Hematopoietic multipotent progenitor cell (in vitro differentiated cells): ENCODE measurements around the gene IZUMO1. TPM values are rescaled to one million over a fixed set of nuclear protein-coding genes. Genes with fewer than 3 reads are reported as not detected.
"Not testable (repeated sequence)": the region's sequence is repeated elsewhere in the genome, so short reads cannot be mapped to it uniquely, and the experiment has no call there.

ENCODE experiments used
- DNase-seq, 3 donors: peaks; one replicate each; pipeline ENCODE4 v3.0.0-alpha.2; 2011 to 2015; ENCODE audit warnings: low read depth in 2 of 3, low spot score in 2 of 3
- small RNA-seq: library from RNA; depleted of rRNA; stranded (forward); fragments of <200 nt; gene quantifications from one replicate; pipeline ENCODE3, GENCODE V24; 2012
- total RNA-seq: library from RNA; depleted of rRNA; stranded (reverse); fragments of >200 nt; gene quantifications from one replicate; pipeline ENCODE4 v1.2.3, GENCODE V29; 2012

IZUMO1 gene
- total RNA-seq, 1 donor: under 0.01 TPM

DNA sequence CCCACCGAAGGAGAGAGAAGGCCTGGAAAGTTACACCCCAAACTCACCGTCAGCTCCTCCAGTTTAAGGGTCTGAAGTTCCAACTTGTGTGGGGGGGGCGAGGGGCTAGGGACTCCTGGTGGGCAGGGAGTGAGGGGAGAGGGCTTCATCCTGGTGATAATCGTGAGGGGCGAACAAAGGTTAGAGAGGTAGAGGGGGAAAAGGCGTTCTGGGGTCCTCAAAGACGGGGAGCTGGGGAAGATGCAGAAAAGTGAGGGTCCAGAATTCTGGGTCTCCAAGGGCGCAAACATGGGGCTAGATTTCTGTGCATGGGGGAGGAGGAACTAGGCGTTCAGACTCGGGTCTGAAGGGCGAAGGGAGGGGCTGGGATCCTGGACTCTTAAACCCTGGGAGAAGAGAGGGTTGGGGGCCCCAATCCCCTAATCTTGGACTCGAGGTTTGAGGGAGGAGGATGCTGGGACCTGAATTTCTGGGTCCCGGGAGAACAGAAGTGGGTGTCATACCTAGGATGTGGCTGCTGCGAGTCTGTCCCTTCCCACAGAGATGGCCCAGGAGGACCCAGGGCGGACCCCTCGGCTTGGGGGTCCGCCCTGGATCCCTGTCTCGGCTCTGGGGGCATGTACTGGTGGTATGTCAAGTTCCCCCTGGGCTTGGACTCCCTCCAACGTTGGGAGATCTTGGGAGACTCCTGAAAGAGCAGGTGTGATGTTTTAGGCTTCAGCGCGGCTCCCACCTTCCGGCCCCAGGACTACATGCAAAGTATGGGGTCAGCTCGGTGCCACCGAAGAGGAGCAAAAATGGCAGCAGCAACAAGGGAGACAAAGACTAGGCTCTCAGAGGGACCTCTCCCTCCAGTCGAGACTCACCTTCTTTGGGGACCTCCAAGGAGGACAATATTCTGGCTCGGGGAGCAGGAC is 31.7 kb downstream of the IZUMO1 start:
- no peak for DNase-seq

- peak; percentile 87 to 100 (median 99) for DNase-seq
Measured at GRCh38 chr19:48713864-48714755, 32.6 kb downstream of the IZUMO1 start.

DNA sequence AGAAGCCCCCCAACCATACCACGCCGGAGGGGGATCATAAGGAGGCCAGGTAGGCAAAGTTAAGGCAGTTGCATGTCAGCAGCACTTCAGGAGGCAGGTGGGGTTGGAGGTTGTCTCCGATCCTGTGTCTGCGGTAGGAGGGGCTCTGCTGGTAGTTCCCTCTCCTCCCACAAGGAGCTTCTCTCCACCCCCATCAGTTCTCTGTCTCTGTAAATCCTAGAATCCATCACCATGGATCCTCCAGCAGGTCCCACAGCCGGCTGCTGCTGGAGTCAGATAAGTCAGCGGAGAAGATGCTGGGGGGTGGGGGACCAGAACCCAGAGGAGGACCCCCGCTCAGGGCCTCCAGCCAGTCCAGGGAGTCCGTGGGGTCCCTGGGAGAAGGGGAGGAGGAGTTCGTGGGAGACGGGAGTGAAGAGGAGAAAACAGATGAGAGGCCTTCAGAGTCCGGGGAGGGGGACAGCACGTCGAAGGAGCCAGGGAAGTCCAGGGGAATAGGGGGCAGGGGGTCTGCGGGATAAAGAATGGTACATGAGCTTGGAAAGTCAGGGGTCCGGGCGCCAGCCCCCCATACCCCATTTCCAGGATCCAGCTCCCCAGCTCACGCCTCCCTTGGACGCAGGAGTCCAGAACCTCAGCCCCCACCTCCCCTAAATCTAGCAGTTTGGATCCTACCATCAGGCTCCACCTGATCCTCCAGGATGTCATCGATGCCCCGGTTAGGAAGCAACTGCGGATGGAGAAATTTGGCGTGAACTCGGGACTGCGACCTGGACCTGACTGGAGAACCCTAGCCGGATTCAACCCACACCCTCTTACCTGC is 33.5 kb downstream of the IZUMO1 start:
- peak in 1 of 3 donors; percentile 47 for DNase-seq

DNA sequence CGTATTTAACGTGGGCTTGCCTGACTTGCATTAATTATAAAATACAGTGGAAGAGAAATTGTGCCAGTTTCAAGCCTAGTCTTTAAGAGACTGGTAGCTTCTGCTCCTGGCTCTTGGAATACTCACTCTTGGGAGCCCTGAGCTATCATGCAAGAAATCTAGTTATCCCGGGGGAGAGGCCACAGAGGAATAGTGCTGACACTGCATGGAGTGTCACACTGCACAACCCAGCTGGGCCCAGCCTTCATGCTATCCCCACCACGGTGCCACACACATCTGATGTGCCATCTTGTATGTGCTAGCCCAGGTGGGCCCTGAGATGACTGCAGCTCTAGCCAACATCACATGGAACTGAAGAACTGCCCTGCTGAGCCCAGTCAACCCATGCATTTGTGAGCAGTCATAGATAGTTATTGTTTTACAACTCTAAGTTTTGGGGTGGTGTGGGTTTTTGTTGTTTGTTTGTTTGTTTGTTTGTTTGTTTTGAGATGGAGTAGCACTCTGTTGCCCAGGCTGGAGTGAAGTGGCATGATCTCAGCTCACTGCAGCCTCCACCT is 35.5 kb downstream of the IZUMO1 start:
- no peak for DNase-seq

GRCh38 chr19:48708471-48708870 is 38.2 kb downstream of the IZUMO1 start:
- DNase-seq: no peak

DNA sequence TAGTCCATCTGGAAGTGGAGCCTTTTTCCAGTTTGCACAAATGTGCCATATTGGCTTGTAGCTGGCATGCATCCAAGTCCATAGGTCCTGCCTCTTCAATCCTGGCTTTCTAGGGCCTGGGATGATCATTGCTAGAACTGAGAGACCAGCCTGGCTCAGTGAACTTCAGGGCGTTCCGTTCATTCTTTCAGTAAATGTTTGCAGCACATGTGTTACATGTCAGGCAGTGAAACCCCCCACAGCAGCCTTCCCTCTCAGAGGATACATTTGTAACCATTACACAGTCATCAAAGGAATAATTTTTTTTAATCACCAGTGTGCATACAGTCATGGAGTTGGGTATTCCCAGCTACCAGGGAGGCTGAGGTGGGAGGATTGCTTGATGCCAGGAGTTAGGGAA is 41.3 kb downstream of the IZUMO1 start:
- no peak for DNase-seq

- DNase-seq: no peak
Measured at GRCh38 chr19:48703316-48703715, 43.4 kb downstream of the IZUMO1 start.

- DNase-seq: no peak
Measured at GRCh38 chr19:48702701-48703100, 44.0 kb downstream of the IZUMO1 start.

DNA sequence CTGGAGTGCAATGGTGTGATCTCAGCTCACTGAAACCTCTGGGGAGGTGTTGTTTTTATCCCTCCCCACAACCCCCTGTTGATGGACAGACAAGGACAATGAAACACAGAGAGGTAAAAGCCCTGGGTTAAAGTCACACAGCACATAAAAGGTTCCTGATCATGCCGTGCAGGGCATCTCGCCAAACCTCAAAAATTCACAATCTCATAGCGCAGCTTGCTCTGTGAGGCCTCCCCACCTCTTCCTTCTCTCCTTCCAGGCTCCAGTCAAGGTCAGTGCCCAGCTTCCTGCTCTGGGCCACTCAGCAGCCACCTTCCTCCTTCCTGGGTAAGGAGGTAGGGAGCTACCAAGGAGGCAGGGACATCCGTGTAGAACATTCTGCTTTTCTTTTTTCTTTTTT is 48.7 kb downstream of the IZUMO1 start:
- peak in 2 of 3 donors; percentile 53 to 77 for DNase-seq

DNA sequence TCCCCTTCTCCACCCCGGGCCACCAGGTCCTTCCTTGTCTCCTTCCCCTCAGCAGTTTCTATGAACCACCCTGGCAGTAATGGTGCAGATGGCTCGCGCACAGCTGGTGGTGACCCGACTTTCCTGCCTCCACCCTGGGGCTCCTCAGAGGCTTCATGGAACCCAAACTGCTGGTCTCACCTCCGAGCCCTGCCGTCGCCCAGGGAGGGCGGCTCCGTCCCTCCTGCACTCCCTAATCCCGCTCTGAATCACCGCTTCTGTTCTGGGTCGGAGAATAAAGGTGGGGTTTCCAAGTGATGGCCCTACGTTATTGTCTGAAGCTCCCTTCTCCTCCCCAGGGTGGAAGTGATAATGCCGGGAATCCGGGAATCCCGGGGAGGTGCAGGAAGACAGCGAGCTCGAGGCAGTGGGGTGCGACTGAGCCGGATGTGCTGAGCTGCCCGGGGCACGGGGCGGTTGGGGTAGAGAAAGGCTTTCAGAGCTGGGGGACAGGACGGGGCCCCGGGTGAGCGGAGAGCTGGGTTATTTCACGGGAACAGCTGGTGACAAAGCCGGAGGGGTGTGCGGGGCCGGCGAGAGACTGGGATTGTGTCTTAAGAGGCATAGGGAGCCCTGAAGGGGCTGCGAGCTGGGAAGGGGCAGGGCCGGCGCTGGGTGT is 50.2 kb downstream of the IZUMO1 start:
- DNase-seq: peak in 1 of 3 donors; percentile 41

DNA sequence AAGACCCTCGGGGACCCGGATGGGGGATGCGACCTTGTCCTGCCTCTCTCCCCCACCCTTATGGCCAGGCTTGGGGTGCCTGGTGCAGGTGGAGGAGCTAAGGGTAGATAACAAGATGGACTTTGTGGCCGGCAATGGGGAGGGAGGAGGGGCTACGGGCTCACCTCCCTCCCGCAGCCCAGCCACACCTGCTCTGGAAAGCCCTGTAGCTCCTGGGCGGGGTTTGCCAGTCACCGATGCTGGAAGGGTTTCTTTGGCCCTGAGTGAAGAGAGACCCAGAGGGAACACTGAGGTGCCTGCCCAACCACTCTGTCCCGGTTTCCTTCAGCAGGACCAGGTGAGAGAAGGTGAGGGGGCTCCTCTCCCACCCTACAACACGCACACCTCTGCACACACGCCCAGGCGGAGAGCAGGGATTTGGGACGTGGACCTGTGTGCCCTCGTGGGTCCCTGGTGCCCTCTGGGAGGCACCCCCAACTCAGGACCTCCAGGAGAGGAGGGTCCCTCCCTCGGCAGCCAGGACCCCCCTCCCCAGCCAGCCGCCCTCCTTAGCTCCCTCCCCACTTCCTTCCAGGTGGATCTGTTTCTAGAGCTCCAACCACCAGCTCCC is 50.9 kb downstream of the IZUMO1 start, which contains the start of gene FUT2:
FUT2 (plus strand) TSS at position 229 of the 610 bp plus-strand sequence. CDS start 6,986 bp downstream, outside the sequence.
- DNase-seq: no peak

GRCh38 chr19:48693629-48694028 is 53.1 kb downstream of the IZUMO1 start:
- DNase-seq: not testable (repeated sequence)

Small RNAs within 50 kb of the gene (small RNA-seq; reads per million reads assigned to genes)
- gene RNU6-317P: not detected

Other genes with a start within 250 kb of the IZUMO1 start
- gene LMTK3, start 235.1 kb downstream of the IZUMO1 start, total RNA-seq: 0.54 TPM
- gene SULT2B1, start 194.7 kb downstream of the IZUMO1 start, total RNA-seq: not detected
- gene SPACA4, start 140.2 kb downstream of the IZUMO1 start, total RNA-seq: not detected
- 3.2 TPM for gene FAM83E, start 131.8 kb downstream of the IZUMO1 start, total RNA-seq
- 4,879 TPM for gene RPL18, start 127.7 kb downstream of the IZUMO1 start, total RNA-seq
- 10.0 TPM for gene SPHK2, start 127.4 kb downstream of the IZUMO1 start, total RNA-seq
- gene DBP, start 109.5 kb downstream of the IZUMO1 start, total RNA-seq: 9.4 TPM
- gene CA11, start 100.7 kb downstream of the IZUMO1 start, total RNA-seq: 2.4 TPM
- 1.6 TPM for gene NTN5, start 73.9 kb downstream of the IZUMO1 start, total RNA-seq
- under 0.01 TPM for gene FUT2, start 50.9 kb downstream of the IZUMO1 start, total RNA-seq
- 1.1 TPM for gene MAMSTR, start 27.2 kb downstream of the IZUMO1 start, total RNA-seq
- gene RASIP1, start 6.3 kb downstream of the IZUMO1 start, total RNA-seq: 0.54 TPM
- gene FUT1, start 5.7 kb upstream of the IZUMO1 start, total RNA-seq: 1.6 TPM
- gene FGF21, start 8.6 kb upstream of the IZUMO1 start, total RNA-seq: not detected
- gene BCAT2, start 64.1 kb upstream of the IZUMO1 start, total RNA-seq: 41.7 TPM
- gene HSD17B14, start 89.6 kb upstream of the IZUMO1 start, total RNA-seq: 2.4 TPM
- 10.8 TPM for gene PLEKHA4, start 121.7 kb upstream of the IZUMO1 start, total RNA-seq
- 156 TPM for gene PPP1R15A, start 125.5 kb upstream of the IZUMO1 start, total RNA-seq
- gene TULP2, start 151.8 kb upstream of the IZUMO1 start, total RNA-seq: under 0.01 TPM
- gene NUCB1, start 153.4 kb upstream of the IZUMO1 start, total RNA-seq: 235 TPM
- under 0.01 TPM for gene DHDH, start 186.8 kb upstream of the IZUMO1 start, total RNA-seq
- 38.0 TPM for gene BAX, start 208.0 kb upstream of the IZUMO1 start, total RNA-seq
- 1,014 TPM for gene FTL, start 218.4 kb upstream of the IZUMO1 start, total RNA-seq
- gene GYS1, start 246.4 kb upstream of the IZUMO1 start, total RNA-seq: 42.8 TPM
- gene RUVBL2, start 247.0 kb upstream of the IZUMO1 start, total RNA-seq: 318 TPM